ENCODE data around the gene SLC17A5. TPM values are rescaled to one million over a fixed set of nuclear protein-coding genes. Genes with fewer than 3 reads are reported as not detected.

The SLC17A5 gene, protein sequence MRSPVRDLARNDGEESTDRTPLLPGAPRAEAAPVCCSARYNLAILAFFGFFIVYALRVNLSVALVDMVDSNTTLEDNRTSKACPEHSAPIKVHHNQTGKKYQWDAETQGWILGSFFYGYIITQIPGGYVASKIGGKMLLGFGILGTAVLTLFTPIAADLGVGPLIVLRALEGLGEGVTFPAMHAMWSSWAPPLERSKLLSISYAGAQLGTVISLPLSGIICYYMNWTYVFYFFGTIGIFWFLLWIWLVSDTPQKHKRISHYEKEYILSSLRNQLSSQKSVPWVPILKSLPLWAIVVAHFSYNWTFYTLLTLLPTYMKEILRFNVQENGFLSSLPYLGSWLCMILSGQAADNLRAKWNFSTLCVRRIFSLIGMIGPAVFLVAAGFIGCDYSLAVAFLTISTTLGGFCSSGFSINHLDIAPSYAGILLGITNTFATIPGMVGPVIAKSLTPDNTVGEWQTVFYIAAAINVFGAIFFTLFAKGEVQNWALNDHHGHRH
- total RNA-seq, result 12.4 and 18.7 TPM in 2 replicates

DNA sequence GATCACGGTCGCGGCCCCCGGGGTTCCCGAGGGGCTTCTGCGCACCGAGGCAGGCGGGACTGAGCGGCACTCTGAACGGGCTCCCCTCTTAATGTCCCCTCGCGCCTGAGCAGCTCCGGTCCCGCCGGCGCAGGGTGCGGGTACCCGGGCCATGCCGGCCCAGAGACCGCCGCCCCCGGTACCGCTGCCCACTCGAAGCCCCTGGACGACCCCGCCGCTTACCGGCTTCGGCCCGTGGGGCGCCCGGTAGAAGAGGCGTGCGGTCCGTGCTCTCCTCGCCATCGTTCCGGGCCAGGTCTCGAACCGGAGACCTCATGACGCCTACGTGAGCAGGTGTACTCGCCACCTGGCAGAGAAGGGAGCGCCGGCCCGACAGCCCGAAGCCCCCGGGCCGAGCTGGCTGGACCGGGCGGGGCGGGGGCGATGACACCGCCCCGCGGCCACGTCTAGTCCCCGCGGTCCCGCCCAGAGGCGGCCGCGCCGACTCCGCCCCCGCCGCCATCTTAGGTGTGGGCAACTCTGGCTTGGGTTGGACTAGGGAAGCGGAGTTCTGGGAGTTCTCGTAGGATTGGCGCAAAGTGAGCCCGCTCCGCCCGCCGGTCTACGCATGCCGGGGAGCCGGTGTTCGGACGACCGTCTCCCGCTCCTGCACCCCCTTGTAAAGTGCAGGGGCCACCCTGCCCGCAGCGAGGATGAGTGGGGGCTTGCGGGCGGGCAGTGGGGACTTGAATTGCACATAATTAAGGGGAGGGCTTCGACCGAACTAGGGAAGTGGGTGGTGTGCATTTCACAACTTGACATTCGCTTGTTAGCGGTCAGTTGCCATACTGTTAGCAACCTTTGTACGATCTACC lies at the start of gene SLC17A5:
SLC17A5 (minus strand) TSS at position 422 of the 854 bp plus-strand sequence; CDS start at position 316, 106 bp downstream.
- Histone ChIP-seq H3K27me3 (ENCODE audit: control insufficient read depth, insufficient read depth, low read length) (no peaks in the 10 kb centered on the region), H3K4me3 (ENCODE audit: low read depth, low read length) (peak within 1 kb of the TSS; percentile 99), H3K36me3 (ENCODE audit: control insufficient read depth, insufficient read depth, low read length) (peaks cover 2% of the 10 kb centered on the region)
- DNase-seq (ENCODE audit: low read depth) (peak; percentile 82), FAIRE-seq (no peak)
- no peak for TF ChIP-seq CTCF (IDR thresholded peaks at IDR 0.05; ENCODE audit: insufficient read depth, low read length, severe bottlenecking)

DNA sequence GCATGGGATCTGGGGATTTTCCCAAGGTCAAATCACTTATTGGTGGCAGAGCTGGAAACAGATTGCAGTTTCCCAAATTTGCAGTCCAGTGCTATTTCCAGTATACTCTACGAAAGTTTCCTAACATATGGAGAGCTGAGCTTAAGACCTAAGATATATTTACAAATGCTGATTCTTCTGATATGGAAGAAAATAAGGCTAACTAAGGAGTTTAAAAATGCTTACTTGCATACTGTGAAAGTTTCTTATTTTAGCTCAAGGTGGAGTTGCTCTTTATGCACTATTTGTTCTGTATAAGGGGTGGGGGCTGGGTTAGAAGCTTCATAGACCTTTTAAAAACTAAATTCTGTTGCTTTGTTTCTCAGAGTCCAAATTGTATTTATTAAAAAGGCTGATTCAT lies 49.7 kb upstream of the SLC17A5 start:
- FAIRE-seq, result no peak
- TF ChIP-seq CTCF (IDR thresholded peaks at IDR 0.05; ENCODE audit: insufficient read depth, low read length, severe bottlenecking), result no peak
- Histone ChIP-seq H3K27me3 (ENCODE audit: control insufficient read depth, insufficient read depth, low read length) (no peaks in the 10 kb centered on the region), H3K36me3 (ENCODE audit: control insufficient read depth, insufficient read depth, low read length) (peaks cover 1% of the 10 kb centered on the region), H3K4me3 (ENCODE audit: low read depth, low read length) (no peak overlapping the region)
- DNase-seq (ENCODE audit: low read depth), result no peak

GRCh38 chr6:73702444-73702843 lies 48.7 kb upstream of the SLC17A5 start:
- Histone ChIP-seq H3K36me3 (ENCODE audit: control insufficient read depth, insufficient read depth, low read length) (peaks cover 2% of the 10 kb centered on the region), H3K4me3 (ENCODE audit: low read depth, low read length) (no peak overlapping the region), H3K27me3 (ENCODE audit: control insufficient read depth, insufficient read depth, low read length) (no peaks in the 10 kb centered on the region)
- TF ChIP-seq CTCF (IDR thresholded peaks at IDR 0.05; ENCODE audit: insufficient read depth, low read length, severe bottlenecking), result no peak
- no peak for FAIRE-seq
- peak; percentile 37 for DNase-seq (ENCODE audit: low read depth)

DNA sequence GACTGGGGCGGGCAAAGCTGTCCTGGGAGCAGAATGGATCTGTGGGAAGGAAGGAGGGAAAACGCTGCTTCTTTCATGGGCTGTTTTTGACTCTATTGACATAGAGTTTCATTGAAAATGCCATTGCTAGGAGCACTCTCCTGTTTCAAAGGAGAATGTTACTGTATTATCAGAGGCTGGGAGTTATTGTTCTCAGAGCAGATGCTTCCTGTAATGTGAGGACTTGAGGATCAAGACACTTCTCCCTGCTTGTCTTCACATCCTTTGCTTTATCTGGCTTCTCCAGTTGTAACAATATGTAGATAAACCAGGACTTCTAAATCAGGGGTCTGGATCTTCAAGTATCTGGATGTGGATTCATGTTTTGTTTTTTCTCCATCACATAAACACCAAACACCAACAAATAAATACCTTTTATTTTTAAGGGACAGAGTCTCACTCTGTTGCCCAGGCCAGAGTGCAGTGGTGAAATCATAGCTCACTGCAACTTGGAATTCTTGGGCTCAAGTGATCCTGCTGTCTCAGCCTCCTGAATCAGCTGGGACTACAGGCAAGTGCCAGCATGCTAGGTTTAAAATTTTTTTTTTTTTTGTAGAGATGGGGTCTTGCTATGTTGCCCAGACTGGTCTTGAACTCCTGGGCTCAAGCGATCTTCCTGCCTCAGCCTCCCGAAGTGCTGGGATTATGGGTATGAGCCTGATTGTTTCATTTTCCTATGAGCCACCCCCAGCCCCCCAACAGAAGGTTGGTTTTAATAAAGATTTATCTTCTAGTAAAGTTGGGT lies 46.1 kb upstream of the SLC17A5 start:
- FAIRE-seq (no peak), DNase-seq (ENCODE audit: low read depth) (peak; percentile 34)
- H3K27me3 ChIP-seq (ENCODE audit: control insufficient read depth, insufficient read depth, low read length), result no peaks in the 10 kb centered on the region
- peaks cover 1% of the 10 kb centered on the region for H3K36me3 ChIP-seq (ENCODE audit: control insufficient read depth, insufficient read depth, low read length)
- TF ChIP-seq CTCF (IDR thresholded peaks at IDR 0.05; ENCODE audit: insufficient read depth, low read length, severe bottlenecking), result no peak
- no peak overlapping the region for H3K4me3 ChIP-seq (ENCODE audit: low read depth, low read length)

GRCh38 chr6:73696966-73697655 lies 43.3 kb upstream of the SLC17A5 start:
- H3K4me3 ChIP-seq (ENCODE audit: low read depth, low read length), result peak overlapping the region; percentile 46
- TF ChIP-seq CTCF (IDR thresholded peaks at IDR 0.05; ENCODE audit: insufficient read depth, low read length, severe bottlenecking), result no peak
- DNase-seq (ENCODE audit: low read depth) (peak; percentile 35), FAIRE-seq (no peak)
- peaks cover 1% of the 10 kb centered on the region for H3K36me3 ChIP-seq (ENCODE audit: control insufficient read depth, insufficient read depth, low read length)
- H3K27me3 ChIP-seq (ENCODE audit: control insufficient read depth, insufficient read depth, low read length), result no peaks in the 10 kb centered on the region

Measured in bronchial epithelial cell (primary cell).